Liver (tissue), 9 donors: Measurements from ENCODE around the gene DNM1L. TPM values are rescaled to one million over a fixed set of nuclear protein-coding genes. Genes with fewer than 3 reads are reported as not detected.

Experiments
- DNase-seq: peaks from one replicate; pipeline ENCODE4 v3.0.0-alpha.2; 2017; ENCODE audit warnings: low spot score
- H3K27ac ChIP-seq, 2 donors: one replicate each; pipeline ENCODE4 v1.7.0; 2013; ENCODE audit warnings: inconsistent platforms in 2 of 2, low read length in 2 of 2, control low read depth in 1 of 2, low read depth in 1 of 2, mild to moderate bottlenecking in 1 of 2
- H3K27me3 ChIP-seq, 4 donors: one replicate each; pipeline versions ENCODE4 v1.6.1 to v1.7.0; 2013; ENCODE audit warnings: low read length in 3 of 4, inconsistent platforms in 1 of 4, mild to moderate bottlenecking in 1 of 4, moderate library complexity in 1 of 4; ENCODE audit not compliant: control insufficient read depth in 4 of 4, insufficient read depth in 4 of 4
- H3K36me3 ChIP-seq, 4 donors: one replicate each; pipeline versions ENCODE4 v1.6.1 to v1.7.0; 2013; ENCODE audit warnings: low read length in 3 of 4, mild to moderate bottlenecking in 3 of 4, low read depth in 1 of 4, moderate library complexity in 1 of 4; ENCODE audit not compliant: control insufficient read depth in 4 of 4, insufficient read depth in 3 of 4
- H3K4me1 ChIP-seq, 4 donors: one replicate each; pipeline versions ENCODE4 v1.6.1 to v1.7.0; 2013; ENCODE audit warnings: low read length in 3 of 4, mild to moderate bottlenecking in 3 of 4, moderate library complexity in 1 of 4; ENCODE audit not compliant: control insufficient read depth in 4 of 4, insufficient read depth in 4 of 4
- H3K4me3 ChIP-seq, 3 donors: one replicate each; pipeline versions ENCODE4 v1.6.1 to v1.7.0; 2013; ENCODE audit warnings: low read length in 3 of 3, control low read depth in 1 of 3, low read depth in 1 of 3, mild to moderate bottlenecking in 1 of 3
- H3K9ac ChIP-seq, 2 donors: one replicate each; pipeline ENCODE4 v1.7.0; 2013; ENCODE audit warnings: low read length in 2 of 2, mild to moderate bottlenecking in 2 of 2, moderate library complexity in 2 of 2, control low read depth in 1 of 2, low read depth in 1 of 2
- H3K9me3 ChIP-seq, 4 donors: one replicate each; pipeline versions ENCODE4 v1.6.1 to v1.7.0; 2013; ENCODE audit warnings: low read length in 3 of 4; ENCODE audit not compliant: control insufficient read depth in 4 of 4
- CTCF ChIP-seq: fragments of 150-350 bp; IDR thresholded peaks from 2 replicates; pipeline ENCODE4 v1.5.1; 2017; ENCODE audit warnings: improper control_type of control experiment, low read depth, low read length; ENCODE audit not compliant: missing input control
- EGR1 ChIP-seq, 2 donors: IDR thresholded peaks; 2 replicates each; pipeline ENCODE4 v1.6.1; 2016 to 2018; ENCODE audit warnings: antibody characterized with exemption in 2 of 2, low read depth in 2 of 2
- FOXA1 ChIP-seq: IDR thresholded peaks from 2 replicates; pipeline ENCODE4 v1.6.1; 2016; ENCODE audit warnings: antibody characterized with exemption
- FOXA2 ChIP-seq: IDR thresholded peaks from 2 replicates; pipeline ENCODE4 v1.6.1; 2016; ENCODE audit warnings: antibody characterized with exemption
- GABPA ChIP-seq, 2 donors: IDR thresholded peaks in 1 of 2; conservative IDR thresholded peaks in 1 of 2; 2 replicates each; pipeline ENCODE4 v1.6.1; 2016; ENCODE audit warnings: antibody characterized with exemption in 2 of 2, mild to moderate bottlenecking in 1 of 2, moderate library complexity in 1 of 2
- HNF4A ChIP-seq, 2 donors: conservative IDR thresholded peaks; 2 replicates each; pipeline ENCODE4 v1.6.1; 2016; ENCODE audit warnings: antibody characterized with exemption in 2 of 2, mild to moderate bottlenecking in 2 of 2
- HNF4G ChIP-seq: IDR thresholded peaks from 2 replicates; pipeline ENCODE4 v1.6.1; 2016; ENCODE audit warnings: antibody characterized with exemption
- JUND ChIP-seq, 2 donors: IDR thresholded peaks; 2 replicates each; pipeline ENCODE4 v1.6.1; 2016; ENCODE audit warnings: antibody characterized with exemption in 2 of 2
- MAX ChIP-seq: IDR thresholded peaks from 2 replicates; pipeline ENCODE4 v1.6.1; 2016; ENCODE audit warnings: antibody characterized with exemption
- NR2F2 ChIP-seq: IDR thresholded peaks from 2 replicates; pipeline ENCODE4 v1.6.1; 2016; ENCODE audit warnings: antibody characterized with exemption
- RAD21 ChIP-seq, 2 donors: IDR thresholded peaks; 2 replicates each; pipeline ENCODE4 v1.6.1; 2016; ENCODE audit warnings: antibody characterized with exemption in 2 of 2, mild to moderate bottlenecking in 2 of 2
- RXRA ChIP-seq, 2 donors: IDR thresholded peaks; 2 replicates each; pipeline ENCODE4 v1.6.1; 2017 to 2018; ENCODE audit warnings: antibody characterized with exemption in 2 of 2, mild to moderate bottlenecking in 1 of 2
- SP1 ChIP-seq: IDR thresholded peaks from 2 replicates; pipeline ENCODE4 v1.6.1; 2018; ENCODE audit warnings: antibody characterized with exemption, mild to moderate bottlenecking
- YY1 ChIP-seq: IDR thresholded peaks from 2 replicates; pipeline ENCODE4 v1.6.1; 2016; ENCODE audit warnings: antibody characterized with exemption, mild to moderate bottlenecking
- WGBS: extraction: QIAGEN DNeasy Blood & Tissue Kit; methylation state at CpG from one replicate; pipeline ENCODE4 v1.1.7; 2013; 5-methylcytosine and 5-hydroxymethylcytosine counted together
- polyA plus RNA-seq, 2 donors: library from polyadenylated mRNA; stranded (reverse) in 1 of 2; unstranded in 1 of 2; fragments of 200-250 nt in 1 of 2; fragments of >200 nt in 1 of 2; fragmentation: Nextera tagmentation in 1 of 2; extraction: Ambion mirVana in 1 of 2; gene quantifications; one replicate each; pipeline versions ENCODE4 v1.2.1 to v1.2.3, GENCODE V29; 2013 to 2015
- total RNA-seq, 2 donors: library from RNA; depleted of rRNA; stranded (reverse); fragments of >200 nt; gene quantifications; one replicate each; pipeline ENCODE4 v1.2.3, GENCODE V29; 2014
- TF ChIP-seq, protein P1 (sequence below): IDR thresholded peaks from 2 replicates; pipeline ENCODE4 v1.6.1; 2016; ENCODE audit warnings: antibody characterized with exemption
- TF ChIP-seq, protein P2 (sequence below): IDR thresholded peaks from 2 replicates; pipeline ENCODE4 v1.6.1; 2016; ENCODE audit warnings: antibody characterized with exemption, mild to moderate bottlenecking
- TF ChIP-seq, protein P3 (sequence below): IDR thresholded peaks from 2 replicates; pipeline ENCODE4 v1.6.1; 2016; ENCODE audit warnings: antibody characterized with exemption
- donor health status: healthy.
- donor health status: healthy.
- donor health status: healthy.
- donor health status: healthy.
- donor health status: healthy.

Gene DNM1L
- total and polyA plus RNA-seq, 4 donors, result 9.5 to 33.9 (median 17.1) TPM

- Histone ChIP-seq H3K9ac (no peak overlapping the region), H3K4me3 (no peak overlapping the region), H3K36me3 (peaks cover 6 to 40% (median 32%) of the 10 kb centered on the region in 4 donors), H3K27me3 (no peaks in the 10 kb centered on the region), H3K9me3 (no peaks in the 10 kb centered on the region), H3K4me1 (no peaks in the 10 kb centered on the region), H3K27ac (no peak overlapping the region)
- 90% methylated on average over 2 of the region's 2 CpGs for WGBS
- no peak for DNase-seq
- TF ChIP-seq CTCF (no peak), RAD21 (IDR thresholded peaks at IDR 0.05) (no peak), MAX (no peak), YY1 (no peak), NR2F2 (no peak), GABPA (IDR thresholded peaks at IDR 0.05 in 1 of 2, conservative IDR thresholded peaks at IDR 0.05 in 1 of 2) (no peak), SP1 (no peak), FOXA2 (no peak), RXRA (IDR thresholded peaks at IDR 0.05) (no peak), FOXA1 (no peak), JUND (IDR thresholded peaks at IDR 0.05) (no peak), EGR1 (IDR thresholded peaks at IDR 0.05; ENCODE audit: low read depth in 2 of 2) (no peak), HNF4A (conservative IDR thresholded peaks at IDR 0.05) (no peak), HNF4G (no peak)
- TF ChIP-seq, protein P1, sequence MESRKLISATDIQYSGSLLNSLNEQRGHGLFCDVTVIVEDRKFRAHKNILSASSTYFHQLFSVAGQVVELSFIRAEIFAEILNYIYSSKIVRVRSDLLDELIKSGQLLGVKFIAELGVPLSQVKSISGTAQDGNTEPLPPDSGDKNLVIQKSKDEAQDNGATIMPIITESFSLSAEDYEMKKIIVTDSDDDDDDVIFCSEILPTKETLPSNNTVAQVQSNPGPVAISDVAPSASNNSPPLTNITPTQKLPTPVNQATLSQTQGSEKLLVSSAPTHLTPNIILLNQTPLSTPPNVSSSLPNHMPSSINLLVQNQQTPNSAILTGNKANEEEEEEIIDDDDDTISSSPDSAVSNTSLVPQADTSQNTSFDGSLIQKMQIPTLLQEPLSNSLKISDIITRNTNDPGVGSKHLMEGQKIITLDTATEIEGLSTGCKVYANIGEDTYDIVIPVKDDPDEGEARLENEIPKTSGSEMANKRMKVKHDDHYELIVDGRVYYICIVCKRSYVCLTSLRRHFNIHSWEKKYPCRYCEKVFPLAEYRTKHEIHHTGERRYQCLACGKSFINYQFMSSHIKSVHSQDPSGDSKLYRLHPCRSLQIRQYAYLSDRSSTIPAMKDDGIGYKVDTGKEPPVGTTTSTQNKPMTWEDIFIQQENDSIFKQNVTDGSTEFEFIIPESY, result no peak
- TF ChIP-seq, protein P2, sequence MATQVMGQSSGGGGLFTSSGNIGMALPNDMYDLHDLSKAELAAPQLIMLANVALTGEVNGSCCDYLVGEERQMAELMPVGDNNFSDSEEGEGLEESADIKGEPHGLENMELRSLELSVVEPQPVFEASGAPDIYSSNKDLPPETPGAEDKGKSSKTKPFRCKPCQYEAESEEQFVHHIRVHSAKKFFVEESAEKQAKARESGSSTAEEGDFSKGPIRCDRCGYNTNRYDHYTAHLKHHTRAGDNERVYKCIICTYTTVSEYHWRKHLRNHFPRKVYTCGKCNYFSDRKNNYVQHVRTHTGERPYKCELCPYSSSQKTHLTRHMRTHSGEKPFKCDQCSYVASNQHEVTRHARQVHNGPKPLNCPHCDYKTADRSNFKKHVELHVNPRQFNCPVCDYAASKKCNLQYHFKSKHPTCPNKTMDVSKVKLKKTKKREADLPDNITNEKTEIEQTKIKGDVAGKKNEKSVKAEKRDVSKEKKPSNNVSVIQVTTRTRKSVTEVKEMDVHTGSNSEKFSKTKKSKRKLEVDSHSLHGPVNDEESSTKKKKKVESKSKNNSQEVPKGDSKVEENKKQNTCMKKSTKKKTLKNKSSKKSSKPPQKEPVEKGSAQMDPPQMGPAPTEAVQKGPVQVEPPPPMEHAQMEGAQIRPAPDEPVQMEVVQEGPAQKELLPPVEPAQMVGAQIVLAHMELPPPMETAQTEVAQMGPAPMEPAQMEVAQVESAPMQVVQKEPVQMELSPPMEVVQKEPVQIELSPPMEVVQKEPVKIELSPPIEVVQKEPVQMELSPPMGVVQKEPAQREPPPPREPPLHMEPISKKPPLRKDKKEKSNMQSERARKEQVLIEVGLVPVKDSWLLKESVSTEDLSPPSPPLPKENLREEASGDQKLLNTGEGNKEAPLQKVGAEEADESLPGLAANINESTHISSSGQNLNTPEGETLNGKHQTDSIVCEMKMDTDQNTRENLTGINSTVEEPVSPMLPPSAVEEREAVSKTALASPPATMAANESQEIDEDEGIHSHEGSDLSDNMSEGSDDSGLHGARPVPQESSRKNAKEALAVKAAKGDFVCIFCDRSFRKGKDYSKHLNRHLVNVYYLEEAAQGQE, result no peak
- TF ChIP-seq, protein P3, sequence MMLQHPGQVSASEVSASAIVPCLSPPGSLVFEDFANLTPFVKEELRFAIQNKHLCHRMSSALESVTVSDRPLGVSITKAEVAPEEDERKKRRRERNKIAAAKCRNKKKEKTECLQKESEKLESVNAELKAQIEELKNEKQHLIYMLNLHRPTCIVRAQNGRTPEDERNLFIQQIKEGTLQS, result no peak
Measured at GRCh38 chr12:32739279-32739678, 60.2 kb downstream of the DNM1L start.

DNA sequence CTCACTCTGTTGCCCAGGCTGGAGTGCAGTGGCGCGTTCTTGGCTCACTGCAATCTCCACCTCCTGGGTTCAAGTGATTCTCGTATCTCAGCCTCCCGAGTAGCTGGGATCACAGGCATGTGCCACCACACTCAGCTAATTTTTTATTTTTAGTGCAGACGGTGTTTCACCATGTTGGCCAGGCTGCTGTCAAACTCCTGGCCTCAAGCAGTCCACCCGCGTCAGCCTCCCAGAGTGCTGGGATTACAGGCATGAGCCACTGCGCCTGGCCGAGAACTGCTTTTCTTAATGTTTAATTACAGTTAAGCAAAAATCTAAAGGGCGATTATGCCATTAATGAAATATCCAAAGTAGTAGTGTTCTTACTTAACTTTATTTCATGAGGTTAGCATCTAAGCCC is 63.0 kb downstream of the DNM1L start:
- H3K27ac ChIP-seq, result no peak overlapping the region
- WGBS, result 97% methylated on average over 10 of the region's 10 CpGs
- DNase-seq, result no peak
- no peaks in the 10 kb centered on the region for H3K9me3 ChIP-seq
- no peaks in the 10 kb centered on the region for H3K27me3 ChIP-seq
- no peak overlapping the region for H3K9ac ChIP-seq
- H3K36me3 ChIP-seq, result peaks cover 9 to 53% (median 42%) of the 10 kb centered on the region in 4 donors
- H3K4me3 ChIP-seq, result no peak overlapping the region
- no peaks in the 10 kb centered on the region for H3K4me1 ChIP-seq
- TF ChIP-seq, protein P3, result no peak
- TF ChIP-seq HNF4G (no peak), YY1 (no peak), CTCF (no peak), GABPA (IDR thresholded peaks at IDR 0.05 in 1 of 2, conservative IDR thresholded peaks at IDR 0.05 in 1 of 2) (no peak), HNF4A (conservative IDR thresholded peaks at IDR 0.05) (no peak), FOXA1 (no peak), JUND (IDR thresholded peaks at IDR 0.05) (no peak), FOXA2 (no peak), NR2F2 (no peak)
- TF ChIP-seq, protein P2, result no peak
